ENCODE results near the gene AXIN2.

The AXIN2 gene

GRCh38 chr17:65599650-65600049 lies 38.2 kb upstream of the AXIN2 start:
- no peak overlapping the region for H3K4me3 ChIP-seq (ENCODE audit: low read length)
- no peak for TF ChIP-seq CTCF (IDR thresholded peaks at IDR 0.05; ENCODE audit: insufficient read depth, low read depth, low read length, missing control alignments)
- no peak for DNase-seq (ENCODE audit: low read depth)

- no peak for DNase-seq (ENCODE audit: low read depth)
- no peak overlapping the region for H3K4me3 ChIP-seq (ENCODE audit: low read length)
- no peak for TF ChIP-seq CTCF (IDR thresholded peaks at IDR 0.05; ENCODE audit: insufficient read depth, low read depth, low read length, missing control alignments)
Measured at GRCh38 chr17:65598746-65599145, 37.3 kb upstream of the AXIN2 start.

GRCh38 chr17:65595071-65595656 lies 33.7 kb upstream of the AXIN2 start:
- no peak overlapping the region for H3K4me3 ChIP-seq (ENCODE audit: low read length)
- no peak for DNase-seq (ENCODE audit: low read depth)
- TF ChIP-seq CTCF (IDR thresholded peaks at IDR 0.05; ENCODE audit: insufficient read depth, low read depth, low read length, missing control alignments): no peak

GRCh38 chr17:65593855-65594845 lies 32.7 kb upstream of the AXIN2 start:
- TF ChIP-seq CTCF (IDR thresholded peaks at IDR 0.05; ENCODE audit: insufficient read depth, low read depth, low read length, missing control alignments): no peak
- DNase-seq (ENCODE audit: low read depth): no peak
- no peak overlapping the region for H3K4me3 ChIP-seq (ENCODE audit: low read length)

GRCh38 chr17:65593092-65593854 lies 31.8 kb upstream of the AXIN2 start:
- DNase-seq (ENCODE audit: low read depth): no peak
- H3K4me3 ChIP-seq (ENCODE audit: low read length): no peak overlapping the region
- TF ChIP-seq CTCF (IDR thresholded peaks at IDR 0.05; ENCODE audit: insufficient read depth, low read depth, low read length, missing control alignments): no peak

GRCh38 chr17:65592125-65592965 lies 30.9 kb upstream of the AXIN2 start:
- no peak for TF ChIP-seq CTCF (IDR thresholded peaks at IDR 0.05; ENCODE audit: insufficient read depth, low read depth, low read length, missing control alignments)
- H3K4me3 ChIP-seq (ENCODE audit: low read length): no peak overlapping the region
- DNase-seq (ENCODE audit: low read depth): no peak
